ENCODE measurements around the gene ZNF614.
"Not testable (repeated sequence)": the region's sequence is repeated elsewhere in the genome, so short reads cannot be mapped to it uniquely, and the experiment has no call there.

The ZNF614 gene

DNA sequence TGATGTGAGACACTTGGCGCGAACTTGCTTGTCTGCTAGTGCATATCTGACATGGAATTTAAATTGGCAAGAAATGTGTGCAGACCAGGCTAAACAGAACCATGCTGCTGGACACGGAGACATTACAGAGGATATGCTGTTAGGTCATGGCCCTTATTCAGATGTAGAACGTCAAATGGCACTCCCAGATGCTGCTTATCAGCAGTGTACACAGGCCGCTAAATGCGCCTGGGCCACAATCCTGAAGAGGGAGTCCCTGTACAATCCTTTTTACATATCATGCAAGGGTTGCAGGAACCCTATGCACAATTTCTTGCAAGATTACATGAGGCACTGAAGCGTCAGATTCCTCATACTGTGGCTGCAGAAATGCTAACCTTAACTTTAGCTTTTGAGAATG is 50.8 kb downstream of the ZNF614 start:
- ATAC-seq (ENCODE audit: insufficient read depth, low read depth) (no peak), DNase-seq (no peak)
- Histone ChIP-seq H3K79me2 (ENCODE audit: insufficient read depth, low read length) (peaks cover 68% of the 10 kb centered on the region), H3K27ac (ENCODE audit: low read length) (no peak overlapping the region), H3K9me3 (ENCODE audit: insufficient read depth, low read length, severe bottlenecking) (peaks cover 76% of the 10 kb centered on the region), H3K4me1 (ENCODE audit: insufficient read depth, low read length) (no peaks in the 10 kb centered on the region), H4K20me1 (ENCODE audit: insufficient read depth, low read length) (no peaks in the 10 kb centered on the region), H3K4me3 (ENCODE audit: low read depth in 1 of 2, low read length in 2 of 2) (no peak overlapping the region), H3K4me2 (ENCODE audit: insufficient read depth, low read length) (no peak overlapping the region), H2AFZ (ENCODE audit: low read depth, low read length) (no peak overlapping the region), H3K9ac (ENCODE audit: low read depth, low read length) (no peak overlapping the region), H3K27me3 (ENCODE audit: insufficient read depth, low read length, poor library complexity) (no peaks in the 10 kb centered on the region), H3K36me3 (ENCODE audit: insufficient read depth, low read length) (peaks cover 71% of the 10 kb centered on the region)
- TF ChIP-seq EZH2 (IDR thresholded peaks at IDR 0.05; ENCODE audit: borderline replicate concordance, low read depth, low read length, severe bottlenecking) = no peak
- TF ChIP-seq, protein P1, sequence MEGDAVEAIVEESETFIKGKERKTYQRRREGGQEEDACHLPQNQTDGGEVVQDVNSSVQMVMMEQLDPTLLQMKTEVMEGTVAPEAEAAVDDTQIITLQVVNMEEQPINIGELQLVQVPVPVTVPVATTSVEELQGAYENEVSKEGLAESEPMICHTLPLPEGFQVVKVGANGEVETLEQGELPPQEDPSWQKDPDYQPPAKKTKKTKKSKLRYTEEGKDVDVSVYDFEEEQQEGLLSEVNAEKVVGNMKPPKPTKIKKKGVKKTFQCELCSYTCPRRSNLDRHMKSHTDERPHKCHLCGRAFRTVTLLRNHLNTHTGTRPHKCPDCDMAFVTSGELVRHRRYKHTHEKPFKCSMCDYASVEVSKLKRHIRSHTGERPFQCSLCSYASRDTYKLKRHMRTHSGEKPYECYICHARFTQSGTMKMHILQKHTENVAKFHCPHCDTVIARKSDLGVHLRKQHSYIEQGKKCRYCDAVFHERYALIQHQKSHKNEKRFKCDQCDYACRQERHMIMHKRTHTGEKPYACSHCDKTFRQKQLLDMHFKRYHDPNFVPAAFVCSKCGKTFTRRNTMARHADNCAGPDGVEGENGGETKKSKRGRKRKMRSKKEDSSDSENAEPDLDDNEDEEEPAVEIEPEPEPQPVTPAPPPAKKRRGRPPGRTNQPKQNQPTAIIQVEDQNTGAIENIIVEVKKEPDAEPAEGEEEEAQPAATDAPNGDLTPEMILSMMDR (IDR thresholded peaks at IDR 0.05; ENCODE audit: borderline replicate concordance, extremely low read depth, low read length, poor library complexity, severe bottlenecking) = no peak

DNA sequence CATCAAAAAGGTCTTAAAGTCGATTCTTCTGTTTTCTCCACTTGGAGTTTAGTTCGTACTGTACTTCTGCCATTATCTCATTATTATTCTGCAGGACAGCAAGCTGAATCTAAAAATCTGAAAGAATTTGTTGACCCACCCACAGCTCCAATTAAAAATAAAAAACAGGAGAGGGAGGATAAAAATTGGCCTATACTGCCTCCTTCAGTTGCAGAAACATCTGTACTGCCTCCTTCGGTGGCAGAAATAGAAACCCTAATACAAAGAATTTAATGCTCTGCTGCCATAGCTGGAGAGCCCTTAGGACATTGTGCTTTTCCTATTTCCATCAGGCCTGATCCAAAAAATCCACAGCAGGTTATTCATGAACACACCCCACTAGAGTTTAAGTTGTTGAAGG is 51.3 kb downstream of the ZNF614 start:
- Histone ChIP-seq H3K27me3 (ENCODE audit: insufficient read depth, low read length, poor library complexity) (no peaks in the 10 kb centered on the region), H3K36me3 (ENCODE audit: insufficient read depth, low read length) (peaks cover 73% of the 10 kb centered on the region), H3K4me1 (ENCODE audit: insufficient read depth, low read length) (no peaks in the 10 kb centered on the region), H3K79me2 (ENCODE audit: insufficient read depth, low read length) (peaks cover 63% of the 10 kb centered on the region), H3K9me3 (ENCODE audit: insufficient read depth, low read length, severe bottlenecking) (peaks cover 81% of the 10 kb centered on the region), H3K9ac (ENCODE audit: low read depth, low read length) (no peak overlapping the region), H3K4me3 (ENCODE audit: low read depth in 1 of 2, low read length in 2 of 2) (no peak overlapping the region), H3K4me2 (ENCODE audit: insufficient read depth, low read length) (no peak overlapping the region), H3K27ac (ENCODE audit: low read length) (no peak overlapping the region), H2AFZ (ENCODE audit: low read depth, low read length) (no peak overlapping the region), H4K20me1 (ENCODE audit: insufficient read depth, low read length) (no peaks in the 10 kb centered on the region)
- ATAC-seq (ENCODE audit: insufficient read depth, low read depth) (no peak), DNase-seq (no peak)
- TF ChIP-seq, protein P1 (IDR thresholded peaks at IDR 0.05; ENCODE audit: borderline replicate concordance, extremely low read depth, low read length, poor library complexity, severe bottlenecking) = no peak
- TF ChIP-seq EZH2 (IDR thresholded peaks at IDR 0.05; ENCODE audit: borderline replicate concordance, low read depth, low read length, severe bottlenecking) = no peak

DNA sequence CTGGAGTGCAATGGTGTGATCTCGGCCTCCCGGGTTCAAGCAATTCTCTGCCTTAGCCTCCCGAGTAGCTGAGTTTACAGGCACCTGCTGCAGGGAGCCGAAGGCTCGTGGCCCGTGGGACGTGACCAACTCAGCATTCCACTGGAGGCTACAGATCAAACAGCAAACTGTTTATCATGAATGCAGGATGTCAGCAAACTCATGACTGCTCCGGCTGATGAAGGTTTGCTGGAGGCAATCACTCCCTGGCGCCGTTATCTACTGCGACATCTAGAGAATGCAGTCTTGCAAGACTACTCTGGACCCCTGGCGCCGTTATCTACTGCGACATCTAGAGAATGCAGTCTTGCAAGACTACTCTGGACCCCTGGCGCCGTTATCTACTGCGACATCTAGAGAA is 52.4 kb downstream of the ZNF614 start:
- Histone ChIP-seq H3K79me2 (ENCODE audit: insufficient read depth, low read length) (peaks cover 57% of the 10 kb centered on the region), H3K9me3 (ENCODE audit: insufficient read depth, low read length, severe bottlenecking) (peaks cover 84% of the 10 kb centered on the region), H3K36me3 (ENCODE audit: insufficient read depth, low read length) (peaks cover 76% of the 10 kb centered on the region)
- not testable (repeated sequence) for H3K9ac ChIP-seq (ENCODE audit: low read depth, low read length); H3K4me1 ChIP-seq (ENCODE audit: insufficient read depth, low read length); H3K27me3 ChIP-seq (ENCODE audit: insufficient read depth, low read length, poor library complexity); H4K20me1 ChIP-seq (ENCODE audit: insufficient read depth, low read length); H3K4me2 ChIP-seq (ENCODE audit: insufficient read depth, low read length); H3K4me3 ChIP-seq (ENCODE audit: low read depth in 1 of 2, low read length in 2 of 2); DNase-seq; H3K27ac ChIP-seq (ENCODE audit: low read length); ATAC-seq (ENCODE audit: insufficient read depth, low read depth); H2AFZ ChIP-seq (ENCODE audit: low read depth, low read length)

DNA sequence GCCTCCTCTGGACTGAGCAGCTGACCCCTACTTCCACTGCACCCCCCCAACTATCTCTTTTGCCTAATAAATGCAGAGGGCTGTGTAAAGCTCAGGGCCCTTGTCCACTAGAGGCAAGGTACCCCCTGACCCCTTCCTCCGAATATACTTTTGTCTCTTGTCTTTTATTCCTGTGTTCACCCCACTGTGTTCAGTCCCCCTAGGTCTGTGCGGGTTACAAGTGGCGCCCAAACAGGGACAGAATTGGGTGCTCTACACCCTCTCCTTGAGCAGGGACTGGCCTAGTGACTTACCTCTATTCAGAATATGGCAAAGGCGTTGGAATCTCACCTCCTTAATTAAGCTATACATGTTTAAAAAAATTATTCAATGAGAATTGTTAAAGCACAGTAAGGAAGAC is 56.6 kb downstream of the ZNF614 start:
- peak overlapping the region in 1 of 2 experiments; percentile 2; a peak in 1 of 4 replicates for H3K4me3 ChIP-seq (ENCODE audit: low read depth in 1 of 2, low read length in 2 of 2)
- no peak overlapping the region for H3K4me2 ChIP-seq (ENCODE audit: insufficient read depth, low read length)
- TF ChIP-seq EZH2 (IDR thresholded peaks at IDR 0.05; ENCODE audit: borderline replicate concordance, low read depth, low read length, severe bottlenecking) = no peak
- TF ChIP-seq, protein P1 (IDR thresholded peaks at IDR 0.05; ENCODE audit: borderline replicate concordance, extremely low read depth, low read length, poor library complexity, severe bottlenecking) = no peak
- peaks cover 84% of the 10 kb centered on the region for H3K9me3 ChIP-seq (ENCODE audit: insufficient read depth, low read length, severe bottlenecking)
- no peaks in the 10 kb centered on the region for H4K20me1 ChIP-seq (ENCODE audit: insufficient read depth, low read length)
- H3K79me2 ChIP-seq (ENCODE audit: insufficient read depth, low read length) = peaks cover 21% of the 10 kb centered on the region
- DNase-seq (peak; percentile 50), ATAC-seq (ENCODE audit: insufficient read depth, low read depth) (no peak)
- no peak overlapping the region for H3K9ac ChIP-seq (ENCODE audit: low read depth, low read length)
- no peaks in the 10 kb centered on the region for H3K4me1 ChIP-seq (ENCODE audit: insufficient read depth, low read length)
- H3K36me3 ChIP-seq (ENCODE audit: insufficient read depth, low read length) = peaks cover 91% of the 10 kb centered on the region
- no peaks in the 10 kb centered on the region for H3K27me3 ChIP-seq (ENCODE audit: insufficient read depth, low read length, poor library complexity)
- H2AFZ ChIP-seq (ENCODE audit: low read depth, low read length) = no peak overlapping the region
- no peak overlapping the region for H3K27ac ChIP-seq (ENCODE audit: low read length)
